GM20431 (cell line): ENCODE measurements around the gene AGER.
"Not testable (repeated sequence)": the region's sequence is repeated elsewhere in the genome, so short reads cannot be mapped to it uniquely, and the experiment has no call there.

Source experiments
- in situ Hi-C: fragments of 300-500 bp; cut with MseI, MboI; formaldehyde crosslinking; loops from one replicate; pipeline ENCODE4 v1.15.0; 2020; ENCODE audit warnings: low sequenced_read_pairs; ENCODE audit not compliant: unreplicated experiment

The AGER gene

DNA sequence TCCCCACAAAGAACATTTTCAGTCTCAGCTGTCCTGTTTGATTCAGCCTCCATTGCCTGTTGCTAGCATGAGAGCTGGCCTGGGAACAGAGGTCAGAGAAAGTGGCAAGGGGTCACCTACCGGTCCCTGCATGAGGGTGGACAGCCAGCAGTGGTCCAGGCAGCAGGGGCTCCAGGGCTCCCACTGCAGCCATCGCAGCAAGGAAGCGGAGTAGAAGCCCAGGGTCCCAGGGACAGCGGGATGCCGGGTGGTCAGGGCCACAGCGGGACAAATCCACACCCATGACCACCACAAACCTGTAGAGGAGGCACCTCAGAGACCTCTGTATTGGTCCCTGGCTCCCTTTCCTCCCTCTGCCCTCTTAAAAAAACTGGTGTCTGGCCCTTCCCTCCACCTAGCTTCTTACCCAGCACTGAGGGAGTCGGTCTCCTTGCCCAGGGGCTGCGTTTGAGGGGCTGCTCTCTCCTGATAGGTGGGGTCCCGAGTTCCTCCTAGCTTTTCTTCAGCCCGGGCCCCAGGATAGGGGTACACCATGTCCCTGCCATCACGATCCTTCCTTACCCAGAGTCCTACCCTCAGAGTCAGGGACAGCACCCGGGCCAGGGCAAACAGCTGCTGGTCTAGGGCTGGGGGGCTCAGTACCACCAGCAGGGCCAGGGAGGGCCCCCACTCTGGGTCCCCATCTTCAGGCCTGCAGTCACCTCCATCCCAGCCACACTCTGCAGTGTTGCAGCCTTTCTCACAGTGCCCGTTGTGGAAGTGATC is 16.8 kb upstream of the AGER start:
- in situ Hi-C loops, result no loop called here

- in situ Hi-C loops, result no loop called here
Measured at GRCh38 chr6:32198866-32199265, 14.8 kb upstream of the AGER start.

DNA sequence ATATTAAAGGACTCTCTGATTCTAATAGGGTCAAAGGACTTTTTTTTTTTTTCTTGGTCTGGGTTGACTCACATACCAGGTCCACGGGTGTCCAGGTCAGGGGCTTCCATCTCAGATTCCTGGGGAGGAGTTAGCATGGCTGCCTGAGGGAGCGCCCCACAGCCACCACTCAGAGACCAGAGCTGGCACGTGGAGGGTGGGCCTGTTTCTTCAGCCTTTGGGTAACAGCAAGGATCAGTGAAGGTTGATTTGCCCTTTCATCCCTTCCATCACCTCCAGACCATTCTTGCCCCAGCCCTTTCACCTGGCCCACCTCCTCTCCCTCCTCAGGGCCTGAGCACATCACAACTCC is 14.3 kb upstream of the AGER start:
- in situ Hi-C loops, result no loop called here

GRCh38 chr6:32196682-32197616 is 12.9 kb upstream of the AGER start:
- in situ Hi-C loops, result no loop called here

- in situ Hi-C loops, result no loop called here
Measured at GRCh38 chr6:32195902-32196681, 12.0 kb upstream of the AGER start.

- in situ Hi-C loops, result no loop called here
Measured at GRCh38 chr6:32195652-32195901, 11.5 kb upstream of the AGER start.

DNA sequence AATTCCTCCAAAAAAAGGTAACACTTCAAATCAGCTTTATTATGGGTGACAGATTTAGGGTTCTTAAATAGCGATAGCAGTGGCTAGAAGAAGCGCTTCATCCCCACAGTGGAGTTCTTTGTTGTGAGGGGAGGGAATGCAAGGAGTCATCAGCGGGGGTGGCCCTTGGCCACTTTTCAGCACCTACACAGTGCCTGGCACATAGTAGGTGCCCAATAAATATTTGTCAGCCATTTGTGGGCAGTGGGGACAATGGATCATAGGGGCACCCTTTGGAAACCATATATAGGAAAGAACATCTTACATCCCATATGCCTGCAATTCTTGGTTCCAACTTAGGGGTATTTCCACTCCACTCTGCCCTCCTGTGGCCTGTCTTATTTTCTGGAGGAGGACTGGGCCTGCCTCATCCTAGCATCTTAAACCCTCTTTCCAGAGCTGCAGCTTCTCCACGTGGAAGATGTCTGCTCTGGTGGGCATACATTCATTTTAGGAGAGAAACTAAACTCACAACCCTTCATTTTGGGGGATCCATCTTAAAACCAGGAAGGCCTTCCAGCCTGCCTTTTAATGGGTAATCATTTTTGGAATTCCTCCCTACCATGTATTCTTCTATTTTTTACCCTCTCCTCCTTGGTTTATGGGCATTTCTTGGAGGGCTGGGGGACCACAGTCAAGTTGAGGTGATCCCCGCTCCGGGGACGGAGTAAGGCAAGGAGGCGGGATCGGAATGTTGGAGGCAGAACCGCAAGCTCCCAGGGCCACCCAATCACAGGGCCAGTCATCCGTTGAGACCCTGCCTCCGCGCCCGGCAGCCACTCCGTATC is 11.0 kb upstream of the AGER start:
- in situ Hi-C loops, result no loop called here

DNA sequence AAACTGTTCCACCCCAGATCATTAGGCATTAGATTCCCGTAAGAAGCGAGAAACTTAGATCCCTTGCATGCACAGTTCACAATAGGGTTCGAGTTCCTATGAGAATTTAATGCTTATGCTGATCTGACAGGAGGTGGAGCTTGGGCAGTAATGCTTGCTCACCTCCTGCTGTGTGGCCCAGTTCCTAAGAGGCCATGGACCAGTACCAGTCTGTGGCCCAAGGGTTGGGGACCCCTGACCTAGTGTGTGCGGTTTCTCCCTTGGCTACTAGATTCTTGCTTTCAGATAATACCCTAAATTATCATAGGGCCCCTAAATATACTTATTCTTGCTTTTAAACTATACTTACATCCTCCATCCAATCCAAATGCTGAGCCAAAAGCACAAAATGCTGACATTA is 10.3 kb upstream of the AGER start:
- in situ Hi-C loops, result no loop called here

DNA sequence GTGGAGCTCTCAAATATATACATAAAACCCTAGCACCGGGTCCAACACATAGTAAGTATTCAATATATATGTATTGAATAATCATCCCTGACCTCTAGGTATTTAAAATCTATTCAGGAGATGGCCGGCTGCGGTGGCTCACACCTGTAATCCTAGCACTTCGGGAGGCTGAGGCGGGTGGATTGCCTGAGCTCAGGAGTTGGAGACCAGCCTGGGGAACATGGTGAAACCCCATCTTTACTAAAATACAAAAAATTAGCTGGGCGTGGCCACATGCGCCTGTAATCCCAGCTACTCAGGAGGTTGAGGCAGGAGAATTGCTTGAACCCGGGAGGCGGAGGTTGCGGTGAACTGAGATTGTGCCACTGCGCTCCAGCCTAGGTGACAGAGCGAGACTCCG is 9.0 kb upstream of the AGER start:
- in situ Hi-C loops, result not testable (repeated sequence)

- in situ Hi-C loops, result no loop called here
Measured at GRCh38 chr6:32192608-32193039, 8.6 kb upstream of the AGER start, which contains the start of gene GPSM3. Gene GPSM3 (minus strand): TSS chr6:32192643. CDS start chr6:32192513, 130 bp downstream.

GRCh38 chr6:32191696-32192607 is 7.9 kb upstream of the AGER start:
- in situ Hi-C loops, result no loop called here

DNA sequence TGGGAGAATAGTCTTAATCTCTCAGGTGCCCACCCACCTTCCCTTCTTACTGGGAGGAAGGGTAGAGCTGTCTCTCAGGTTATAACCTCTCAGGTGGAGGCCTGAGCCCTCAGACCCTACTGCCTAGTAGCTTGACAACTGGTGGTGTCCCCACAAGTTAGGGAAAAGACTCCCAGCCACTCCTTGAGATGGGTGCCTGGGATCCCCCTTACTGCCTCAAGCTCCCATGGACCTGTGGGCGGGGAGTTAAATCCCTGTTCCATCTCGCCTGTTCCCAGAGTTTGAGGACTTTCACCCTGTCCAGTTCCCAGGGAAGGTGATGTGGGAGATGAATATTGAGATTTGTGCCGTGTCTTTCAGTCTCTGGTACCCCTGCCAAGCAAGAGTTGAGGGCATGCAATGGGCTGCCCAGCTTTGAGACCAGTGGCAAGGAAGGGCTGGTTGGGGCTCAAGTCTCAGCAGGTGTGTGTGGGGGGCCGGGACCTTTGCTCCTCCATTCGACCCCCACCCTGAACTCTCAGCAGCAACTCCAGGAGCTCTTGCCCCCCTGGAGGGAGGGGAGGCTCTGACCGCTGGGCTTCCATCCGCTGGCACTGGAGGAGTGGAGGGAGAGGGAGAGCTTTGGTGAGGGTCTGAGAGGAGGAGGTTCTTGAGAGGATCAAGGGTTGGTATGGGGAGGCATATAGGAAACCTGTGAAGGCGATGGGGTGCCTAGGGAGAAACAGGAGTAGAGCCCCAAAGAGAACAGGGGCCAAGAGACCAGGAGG is 7.0 kb upstream of the AGER start:
- in situ Hi-C loops, result no loop called here

- in situ Hi-C loops, result no loop called here
Measured at GRCh38 chr6:32190054-32190851, 6.2 kb upstream of the AGER start, which contains the start of gene PBX2. Gene PBX2 (minus strand): TSS chr6:32190202. CDS start chr6:32189915, 287 bp downstream.

GRCh38 chr6:32189742-32190053 is 5.6 kb upstream of the AGER start:
- in situ Hi-C loops, result no loop called here

- in situ Hi-C loops, result no loop called here
Measured at GRCh38 chr6:32189069-32189741, 5.2 kb upstream of the AGER start.

DNA sequence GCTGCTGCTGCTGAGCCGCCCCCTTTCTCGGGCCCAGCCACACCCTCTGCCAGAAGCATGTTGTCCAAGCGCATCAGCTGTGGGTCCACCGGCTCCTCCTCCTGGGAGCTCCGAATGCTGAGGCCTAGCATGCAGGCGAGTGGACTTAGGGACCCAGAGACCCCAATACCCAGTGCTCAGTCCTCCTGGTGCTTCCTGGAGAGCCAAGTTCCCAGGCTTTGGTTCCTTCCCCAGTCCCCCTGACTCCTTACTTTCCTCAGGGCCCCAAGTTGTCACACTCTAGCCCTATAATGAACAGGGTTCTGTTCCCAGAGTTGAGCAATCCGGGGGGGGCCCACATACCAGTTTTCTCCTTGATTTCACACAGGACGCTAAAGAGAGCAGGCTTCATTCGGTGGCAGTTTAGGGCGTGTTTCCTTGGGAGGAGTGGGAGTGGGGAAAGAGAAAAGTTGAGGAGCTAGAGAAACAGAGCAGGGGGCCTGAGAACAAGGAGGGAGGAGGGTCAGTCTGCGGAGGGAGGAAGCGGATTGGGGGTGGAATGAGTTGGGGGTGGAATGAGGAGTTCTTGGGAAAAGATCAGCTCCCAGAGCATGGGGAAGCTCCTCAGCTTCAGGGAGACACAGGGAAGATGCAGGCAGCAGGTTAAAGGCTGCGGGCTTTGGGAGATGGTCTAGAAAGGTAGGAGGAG is 4.5 kb upstream of the AGER start:
- in situ Hi-C loops, result no loop called here
